IPS-15b (cell line): ENCODE results near the gene KSR1.

Experiments
- H3K27me3 ChIP-seq: one replicate; pipeline ENCODE4 v1.6.1; 2013; ENCODE audit warnings: low read length; ENCODE audit not compliant: control insufficient read depth, insufficient read depth
- H3K36me3 ChIP-seq: one replicate; pipeline ENCODE4 v1.6.1; 2013; ENCODE audit warnings: low read length; ENCODE audit not compliant: control insufficient read depth, insufficient read depth
- H3K4me1 ChIP-seq: one replicate; pipeline ENCODE4 v1.6.1; 2013; ENCODE audit warnings: mild to moderate bottlenecking, low read length; ENCODE audit not compliant: control insufficient read depth, insufficient read depth
- H3K4me3 ChIP-seq: one replicate; pipeline ENCODE4 v1.5.1; 2013; ENCODE audit warnings: low read depth, low read length
- H3K9ac ChIP-seq: one replicate; pipeline ENCODE4 v1.6.1; 2013; ENCODE audit warnings: low read depth, mild to moderate bottlenecking, low read length
- H3K9me3 ChIP-seq: one replicate; pipeline ENCODE4 v1.6.1; 2013; ENCODE audit warnings: mild to moderate bottlenecking, low read length; ENCODE audit not compliant: control insufficient read depth, insufficient read depth

Gene KSR1

DNA sequence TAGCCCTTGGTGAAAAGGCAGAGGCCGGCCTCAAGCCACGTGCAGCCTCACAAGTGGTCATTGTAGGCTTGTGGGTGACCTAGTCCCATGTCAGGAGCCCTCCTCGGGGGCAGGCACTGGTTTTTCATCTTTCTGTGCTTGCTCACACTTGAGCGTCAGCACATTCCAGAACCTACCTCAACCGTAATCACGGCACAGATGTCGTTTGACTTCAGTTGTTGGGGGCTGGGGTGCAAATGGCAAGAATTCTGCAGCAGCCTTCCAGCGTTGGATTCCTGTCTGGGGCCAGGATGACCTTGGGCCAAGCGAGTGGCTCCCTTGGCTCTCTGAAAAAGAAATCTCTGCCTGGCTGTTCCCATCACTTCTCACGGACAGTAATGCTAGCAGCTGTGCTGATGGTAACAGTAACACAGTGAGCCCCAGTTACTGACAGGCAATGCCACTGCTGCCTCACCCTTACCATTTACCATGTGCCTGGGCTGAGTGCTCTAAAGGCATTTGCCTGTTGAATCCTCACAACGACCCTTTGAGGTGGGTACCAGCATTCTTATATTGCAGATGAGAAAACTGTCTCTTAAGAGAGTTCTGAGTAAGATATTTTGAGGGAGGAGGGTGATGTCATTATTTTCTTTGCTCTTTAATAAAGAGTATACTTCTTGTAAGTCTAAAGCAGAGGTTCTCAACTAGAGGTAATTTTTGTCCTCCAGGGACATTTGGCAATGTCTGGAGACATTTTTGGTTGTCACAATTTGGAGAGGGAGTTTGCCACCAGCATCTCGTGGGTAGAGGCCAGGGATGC, 46.5 kb downstream of the KSR1 start:
- Histone ChIP-seq H3K9me3 (peaks cover 12% of the 10 kb centered on the region), H3K9ac (no peak overlapping the region), H3K4me3 (no peak overlapping the region), H3K36me3 (peaks cover 13% of the 10 kb centered on the region), H3K27me3 (no peaks in the 10 kb centered on the region), H3K4me1 (peaks cover 16% of the 10 kb centered on the region)

DNA sequence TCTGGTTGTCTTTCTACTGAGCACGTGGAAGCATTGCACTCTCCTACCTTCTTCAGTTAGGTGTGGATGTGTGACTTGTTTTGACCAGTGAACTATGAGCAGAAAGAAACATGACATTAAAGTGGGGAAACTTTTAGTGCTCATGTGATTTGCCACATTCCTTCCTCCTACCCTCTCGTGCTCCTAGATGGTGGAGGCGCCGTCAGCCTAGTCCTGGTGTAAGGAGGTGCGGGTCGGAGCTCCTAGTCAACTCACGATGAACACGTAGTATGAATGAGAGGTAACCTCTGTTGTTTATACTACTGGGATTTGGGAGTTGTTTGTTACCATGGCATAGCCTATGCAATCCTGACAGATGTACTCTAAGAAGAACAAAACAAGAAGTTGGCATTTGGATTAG, 47.4 kb downstream of the KSR1 start:
- Histone ChIP-seq H3K27me3 (no peaks in the 10 kb centered on the region), H3K9me3 (peaks cover 12% of the 10 kb centered on the region), H3K9ac (no peak overlapping the region), H3K4me1 (peaks cover 16% of the 10 kb centered on the region), H3K4me3 (no peak overlapping the region), H3K36me3 (peaks cover 13% of the 10 kb centered on the region)

DNA sequence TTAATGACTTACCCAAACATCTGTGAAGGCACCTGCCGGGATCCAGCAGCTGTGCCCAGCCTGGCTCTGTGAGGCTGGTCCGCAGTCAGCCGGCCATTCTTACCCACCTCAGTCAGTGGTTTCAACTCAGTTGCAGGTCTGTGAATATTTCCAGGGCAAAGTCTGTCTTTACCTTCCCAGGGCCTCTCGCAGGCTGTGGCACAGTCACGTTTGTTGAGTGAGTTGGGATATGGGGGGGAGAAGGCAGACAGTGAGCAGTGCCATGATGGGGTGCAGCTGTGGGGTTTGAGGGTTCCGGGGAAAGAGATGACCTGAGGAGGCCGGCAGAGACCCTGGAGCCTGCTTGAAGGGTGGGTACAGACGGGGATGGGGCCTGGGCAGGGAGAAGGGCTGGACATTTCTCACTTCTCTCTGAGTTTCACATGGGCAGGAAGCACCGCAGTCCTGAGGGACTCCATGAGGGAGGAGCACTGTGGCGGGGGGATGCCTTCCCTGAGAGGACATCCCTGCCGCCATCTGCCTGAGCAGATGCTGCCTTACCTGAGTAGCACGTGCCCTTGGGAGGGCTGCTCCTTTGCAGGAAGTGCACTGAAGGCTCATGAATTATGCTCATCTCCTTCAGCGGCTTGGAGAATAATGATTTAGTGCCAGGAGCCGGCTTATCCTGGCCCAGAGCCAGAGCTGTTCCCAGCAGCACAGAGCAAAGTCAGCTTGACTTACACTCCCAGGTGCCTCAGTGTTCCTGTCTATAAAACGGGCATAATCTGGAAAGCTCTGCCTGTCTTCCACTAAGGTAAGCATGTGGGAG, 48.1 kb downstream of the KSR1 start:
- Histone ChIP-seq H3K9ac (peak overlapping the region; percentile 24), H3K36me3 (peaks cover 13% of the 10 kb centered on the region), H3K9me3 (peaks cover 12% of the 10 kb centered on the region), H3K4me1 (peaks cover 16% of the 10 kb centered on the region), H3K27me3 (no peaks in the 10 kb centered on the region), H3K4me3 (no peak overlapping the region)

DNA sequence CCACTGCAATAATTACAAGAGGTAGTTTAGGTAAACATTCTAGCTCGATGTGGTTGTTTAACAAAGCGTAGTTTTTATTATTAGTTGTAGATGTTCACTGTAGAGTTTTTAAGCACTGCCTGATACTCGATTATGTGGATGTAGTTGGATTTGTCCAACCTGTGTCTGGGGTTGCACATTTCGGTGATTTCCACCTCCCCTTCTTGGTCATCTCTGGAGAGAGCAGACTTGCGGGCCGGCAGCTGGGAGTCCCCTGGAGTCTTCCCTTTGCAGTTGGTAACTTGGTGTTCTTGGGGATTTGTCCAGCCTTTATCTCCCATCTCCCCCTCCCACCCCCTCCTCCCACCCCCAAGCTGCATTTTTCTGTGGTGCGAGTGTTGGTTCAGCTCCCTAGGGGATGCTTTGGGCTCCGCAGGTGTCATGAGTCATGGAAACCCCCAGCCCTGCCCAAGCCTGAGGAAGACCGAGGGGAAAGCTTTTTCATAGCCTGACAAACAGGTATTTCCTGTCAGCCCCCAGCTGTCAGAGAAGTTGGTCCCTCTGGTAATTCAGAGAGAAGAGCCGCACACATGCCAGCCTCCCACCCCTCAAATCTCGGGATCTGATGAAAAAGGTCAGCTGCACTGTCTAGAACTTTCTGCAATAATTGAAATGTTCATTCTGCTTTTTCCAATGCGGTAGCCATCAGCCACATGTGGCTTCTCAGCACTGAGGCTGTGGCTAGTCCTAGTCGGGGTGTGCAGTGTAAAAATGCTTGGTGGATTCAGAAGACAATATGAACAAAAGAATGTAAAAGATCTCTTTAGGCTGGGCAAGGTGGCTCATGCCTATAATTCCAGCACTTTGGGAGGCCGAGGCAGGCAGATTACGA, 50.3 kb downstream of the KSR1 start:
- peaks cover 16% of the 10 kb centered on the region for H3K4me1 ChIP-seq
- H3K36me3 ChIP-seq: peaks cover 5% of the 10 kb centered on the region
- H3K9ac ChIP-seq: no peak overlapping the region
- H3K27me3 ChIP-seq: no peaks in the 10 kb centered on the region
- no peak overlapping the region for H3K4me3 ChIP-seq
- H3K9me3 ChIP-seq: peaks cover 5% of the 10 kb centered on the region

DNA sequence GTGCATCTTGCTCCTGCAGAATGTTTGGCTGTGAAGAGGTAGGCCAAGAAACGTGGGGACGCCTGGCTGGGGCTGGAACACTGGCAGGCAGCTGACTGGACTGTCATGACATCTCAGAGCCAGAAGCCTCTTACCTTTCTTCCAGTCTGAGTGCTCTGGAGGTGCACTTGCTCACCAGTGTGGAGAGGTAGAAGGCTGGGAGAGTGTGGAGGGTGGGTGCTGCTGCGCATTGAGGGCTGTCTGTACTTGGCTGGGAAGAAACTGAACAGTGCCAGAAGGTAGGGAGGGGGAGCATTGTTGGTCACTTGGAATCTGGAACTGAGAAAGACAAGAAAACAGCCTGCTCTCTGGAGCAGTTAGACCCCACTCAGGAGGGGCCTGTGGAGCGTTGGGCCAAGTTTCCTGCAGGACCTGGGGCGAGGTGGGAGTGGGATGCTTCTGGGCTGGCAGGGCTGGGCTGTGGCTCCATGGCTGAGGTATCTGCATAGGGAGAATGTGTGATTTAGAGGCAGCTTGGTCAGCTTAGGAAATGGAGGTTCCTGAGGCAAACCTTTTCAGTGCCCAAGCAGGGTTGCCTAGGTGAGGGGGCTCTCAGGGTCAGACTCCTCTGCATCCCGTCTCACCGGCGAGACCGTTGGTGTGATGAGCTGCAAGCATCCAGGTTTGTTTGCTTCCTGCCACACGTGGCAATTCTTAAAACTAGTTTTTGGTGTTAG, 55.1 kb downstream of the KSR1 start:
- Histone ChIP-seq H3K4me1 (peaks cover 20% of the 10 kb centered on the region), H3K9me3 (no peaks in the 10 kb centered on the region), H3K4me3 (no peak overlapping the region), H3K9ac (no peak overlapping the region), H3K36me3 (no peaks in the 10 kb centered on the region), H3K27me3 (no peaks in the 10 kb centered on the region)

DNA sequence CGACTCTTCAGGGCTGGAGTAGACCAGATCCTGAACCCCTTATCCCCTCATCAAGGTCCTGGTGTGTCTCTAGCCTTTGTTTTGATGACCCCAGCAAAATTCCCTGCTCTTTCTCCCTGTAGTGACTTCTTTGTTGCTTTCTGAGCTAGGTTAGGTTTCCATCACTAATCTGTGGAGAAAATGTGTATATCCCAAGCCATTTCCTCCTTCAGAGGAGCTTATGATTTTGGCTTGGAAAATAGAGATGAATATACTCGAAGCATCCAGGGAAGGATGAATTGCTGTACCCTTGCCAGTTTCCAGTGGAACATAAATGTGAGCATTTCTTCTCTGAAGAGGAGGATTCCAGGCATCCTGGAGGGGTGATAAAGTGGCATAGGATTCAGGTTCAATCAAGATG, 55.8 kb downstream of the KSR1 start:
- Histone ChIP-seq H3K9me3 (no peaks in the 10 kb centered on the region), H3K4me1 (peaks cover 24% of the 10 kb centered on the region), H3K4me3 (no peak overlapping the region), H3K36me3 (no peaks in the 10 kb centered on the region), H3K9ac (no peak overlapping the region), H3K27me3 (no peaks in the 10 kb centered on the region)

DNA sequence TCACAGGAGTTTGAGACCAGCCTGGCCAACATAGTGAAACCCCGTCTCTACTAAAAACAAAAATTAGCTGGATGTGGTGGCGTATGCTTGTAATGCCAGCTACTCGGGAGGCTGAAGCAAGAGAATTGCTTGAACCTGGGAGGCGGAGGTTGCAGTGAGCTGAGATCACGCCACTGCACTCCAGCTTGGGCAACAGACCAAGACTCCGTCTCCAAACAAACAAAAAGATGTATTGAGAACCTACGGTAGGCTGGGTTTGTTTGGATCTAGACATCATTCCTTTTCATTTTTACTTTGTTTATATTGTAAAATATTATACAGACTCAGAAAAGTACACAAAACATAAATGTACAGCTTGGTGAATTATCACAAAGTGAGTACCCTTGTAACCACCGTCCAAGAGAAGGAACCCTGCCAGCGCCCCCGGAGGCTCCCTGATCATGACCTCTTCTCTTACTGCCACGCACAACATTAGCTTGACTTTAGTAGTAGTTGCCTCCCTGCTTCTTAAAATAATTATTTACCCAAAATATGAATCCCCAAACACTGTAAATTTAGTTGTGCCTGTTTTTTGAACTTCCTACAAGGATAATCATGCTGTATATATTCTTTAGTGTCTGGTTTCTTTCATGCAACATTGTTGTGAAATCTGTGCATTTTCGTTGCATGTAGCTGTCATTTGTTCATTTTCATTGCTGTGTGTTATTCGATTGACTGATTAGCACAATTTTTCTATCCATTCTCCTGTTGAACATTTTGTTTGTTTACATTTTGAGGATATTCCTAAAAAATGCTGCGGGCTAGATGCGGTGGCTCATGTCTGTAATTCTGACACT, 56.5 kb downstream of the KSR1 start:
- no peaks in the 10 kb centered on the region for H3K9me3 ChIP-seq
- H3K36me3 ChIP-seq: no peaks in the 10 kb centered on the region
- H3K4me1 ChIP-seq: peaks cover 24% of the 10 kb centered on the region
- H3K4me3 ChIP-seq: no peak overlapping the region
- H3K9ac ChIP-seq: no peak overlapping the region
- no peaks in the 10 kb centered on the region for H3K27me3 ChIP-seq

DNA sequence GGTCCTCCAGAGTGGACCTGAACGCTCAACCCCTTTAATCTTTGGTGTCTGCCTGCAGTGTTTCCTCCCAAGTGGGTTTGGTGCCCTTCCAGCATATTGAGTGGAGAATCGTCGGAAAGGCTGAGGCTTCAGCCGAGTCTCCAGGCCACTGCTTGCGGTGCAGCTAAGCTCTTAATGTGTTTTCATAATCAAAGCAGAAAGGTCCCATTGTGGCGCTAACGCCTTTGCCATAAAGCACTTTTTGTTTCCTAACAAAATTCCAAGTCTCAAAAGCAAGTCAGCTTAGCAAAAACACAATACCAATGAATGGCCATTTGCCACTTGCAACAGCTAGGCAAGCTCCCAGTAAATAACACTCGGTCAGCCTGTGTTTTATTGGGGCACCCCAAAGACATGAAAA, 57.6 kb downstream of the KSR1 start:
- Histone ChIP-seq H3K4me1 (peaks cover 24% of the 10 kb centered on the region), H3K9me3 (no peaks in the 10 kb centered on the region), H3K36me3 (no peaks in the 10 kb centered on the region), H3K4me3 (no peak overlapping the region), H3K27me3 (no peaks in the 10 kb centered on the region), H3K9ac (peak overlapping the region; percentile 26)

DNA sequence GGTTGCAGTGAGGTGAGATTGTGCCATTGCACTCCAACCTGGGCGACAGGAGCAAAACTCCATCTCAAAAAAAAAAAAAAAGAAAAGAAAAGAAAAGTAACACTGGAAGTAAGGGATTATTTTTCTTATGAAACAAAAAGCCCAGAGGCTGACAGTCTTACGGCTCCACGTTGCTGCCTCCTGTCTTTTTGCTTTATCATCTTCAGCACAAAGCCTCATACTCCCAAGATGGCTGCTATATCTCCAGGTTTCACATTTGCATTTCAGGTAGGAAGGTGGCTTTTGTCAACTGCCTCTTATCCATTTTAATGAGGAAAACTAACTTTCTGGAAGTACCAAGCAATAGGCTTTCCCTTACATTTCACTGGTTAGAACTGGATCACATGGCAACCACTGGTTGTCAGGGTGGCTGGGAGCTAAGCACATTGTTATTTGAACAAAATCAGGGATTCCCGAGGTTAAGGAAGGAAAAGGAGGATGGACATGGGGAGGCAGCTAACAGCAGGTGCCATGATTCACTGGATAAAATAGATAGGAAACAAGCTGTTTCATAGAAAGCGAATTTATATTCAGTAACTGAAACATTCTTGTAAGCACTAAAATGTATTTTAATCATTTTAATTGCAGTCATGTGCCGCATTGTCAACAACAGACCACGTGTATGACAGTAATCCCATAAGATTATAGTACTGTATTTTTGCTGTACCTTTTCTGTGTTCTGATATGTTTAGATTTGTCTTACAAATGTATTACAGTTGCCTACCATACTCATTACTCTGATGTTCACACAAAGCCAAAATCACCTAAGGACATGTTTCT, 58.6 kb downstream of the KSR1 start:
- H3K4me3 ChIP-seq: no peak overlapping the region
- peaks cover 28% of the 10 kb centered on the region for H3K4me1 ChIP-seq
- no peaks in the 10 kb centered on the region for H3K36me3 ChIP-seq
- no peaks in the 10 kb centered on the region for H3K9me3 ChIP-seq
- no peak overlapping the region for H3K9ac ChIP-seq
- H3K27me3 ChIP-seq: no peaks in the 10 kb centered on the region

DNA sequence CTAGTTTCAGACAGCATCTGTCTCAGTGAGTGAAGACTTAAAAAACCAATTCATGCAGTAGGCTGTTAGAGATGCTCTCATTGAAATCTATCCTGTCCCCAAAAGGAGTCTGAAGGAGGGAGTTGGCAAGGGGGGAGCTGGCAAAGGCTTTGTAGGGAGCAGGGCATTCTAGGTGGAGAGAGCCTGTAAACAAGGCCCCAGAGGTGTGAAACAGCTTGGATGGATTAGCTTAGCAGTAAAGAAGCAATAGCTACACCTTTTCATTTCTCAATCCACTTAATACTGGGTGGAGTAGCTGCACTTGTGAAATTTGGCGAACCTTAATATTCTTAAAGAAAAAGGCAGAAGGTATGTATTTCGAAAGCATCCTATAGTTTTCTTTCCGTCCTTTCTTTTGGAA, 61.8 kb downstream of the KSR1 start:
- no peaks in the 10 kb centered on the region for H3K36me3 ChIP-seq
- H3K27me3 ChIP-seq: no peaks in the 10 kb centered on the region
- H3K9me3 ChIP-seq: no peaks in the 10 kb centered on the region
- H3K9ac ChIP-seq: no peak overlapping the region
- peaks cover 40% of the 10 kb centered on the region for H3K4me1 ChIP-seq
- H3K4me3 ChIP-seq: no peak overlapping the region
